ENCODE data around the gene SPTBN1. TPM values are rescaled to one million over a fixed set of nuclear protein-coding genes. Genes with fewer than 3 reads are reported as not detected.

SPTBN1 gene
- polyA plus RNA-seq, 2 of the 4 experiments (the other 2 are of a cell fraction) = 105 to 126 TPM

DNA sequence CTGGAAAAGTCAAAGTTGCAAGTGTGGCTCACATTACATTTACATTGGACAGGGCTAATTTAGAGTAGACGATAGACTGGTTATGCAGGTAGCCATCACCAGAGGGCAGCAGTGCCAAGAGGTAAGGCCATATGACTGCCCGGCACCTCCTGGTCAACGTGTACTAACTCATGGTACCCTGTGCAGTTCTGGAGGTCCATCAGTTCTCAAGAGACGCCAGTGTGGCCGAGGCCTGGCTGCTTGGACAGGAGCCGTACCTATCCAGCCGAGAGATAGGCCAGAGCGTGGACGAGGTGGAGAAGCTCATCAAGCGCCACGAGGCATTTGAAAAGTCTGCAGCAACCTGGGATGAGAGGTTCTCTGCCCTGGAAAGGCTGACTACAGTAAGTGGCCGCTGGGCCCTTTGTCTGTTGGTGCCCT lies 201.5 kb downstream of the SPTBN1 start:
- CTCF ChIA-PET = interaction anchor here (0.6 to 5.3 kb wide), 22 partner anchors 8 to 685 kb away, joined by 3 to 36 read pairs (median 4); no protein-coding TSS in a partner anchor
- POLR2A ChIA-PET = no interaction called here
- Histone ChIP-seq H3K4me3 (no peak overlapping the region), H3K9me3 (no peaks in the 10 kb centered on the region), H3K4me1 (peaks cover under 1% of the 10 kb centered on the region; the same call in 2 of the 3 replicates), H3K4me2 (no peak overlapping the region), H3K27ac (peak overlapping the region in 1 of 2 experiments; percentile 47; a peak in 2 of 6 replicates)
- peak; percentile 62 to 68 for DNase-seq (ENCODE audit: low read depth in 1 of 2, low spot score in 1 of 2)
- FAIRE-seq = no peak
- 82% methylated on average over 12 of the region's 12 CpGs for WGBS (ENCODE audit: missing lambda C conversion rate)
- TF ChIP-seq ZNF302 (CRISPR knock-in tag; IDR thresholded peaks at IDR 0.05) = no peak
- TF ChIP-seq SMC3 (IDR thresholded peaks at IDR 0.05) = peak; percentile 62; the same call in 1 of the 3 replicates
- TF ChIP-seq CTCF (IDR thresholded peaks at IDR 0.05) = peak; percentile 58
- peak; percentile 60 to 70; a peak in 4 of 5 replicates for TF ChIP-seq RAD21 (conservative IDR thresholded peaks at IDR 0.05 in 1 of 2, IDR thresholded peaks at IDR 0.05 in 1 of 2)
- ATAC-seq = peak; percentile 75 to 87

GRCh38 chr2:54658564-54659071 lies 202.5 kb downstream of the SPTBN1 start:
- ATAC-seq (no peak), FAIRE-seq (no peak), DNase-seq (ENCODE audit: low read depth in 1 of 2, low spot score in 1 of 2) (no peak)
- Histone ChIP-seq H3K27ac (no peak overlapping the region), H3K4me1 (no peaks in the 10 kb centered on the region), H3K4me3 (no peak overlapping the region), H3K9me3 (no peaks in the 10 kb centered on the region), H3K4me2 (no peak overlapping the region)
- ChIA-PET POLR2A (no interaction called here), CTCF (interaction anchor here (0.8 to 5.3 kb wide), 16 partner anchors 8 to 552 kb away, joined by 3 to 36 read pairs (median 5); no protein-coding TSS in a partner anchor)
- TF ChIP-seq POLR2AphosphoS2 (conservative IDR thresholded peaks at IDR 0.05; ENCODE audit: low read length) = no peak
- TF ChIP-seq, protein P1, sequence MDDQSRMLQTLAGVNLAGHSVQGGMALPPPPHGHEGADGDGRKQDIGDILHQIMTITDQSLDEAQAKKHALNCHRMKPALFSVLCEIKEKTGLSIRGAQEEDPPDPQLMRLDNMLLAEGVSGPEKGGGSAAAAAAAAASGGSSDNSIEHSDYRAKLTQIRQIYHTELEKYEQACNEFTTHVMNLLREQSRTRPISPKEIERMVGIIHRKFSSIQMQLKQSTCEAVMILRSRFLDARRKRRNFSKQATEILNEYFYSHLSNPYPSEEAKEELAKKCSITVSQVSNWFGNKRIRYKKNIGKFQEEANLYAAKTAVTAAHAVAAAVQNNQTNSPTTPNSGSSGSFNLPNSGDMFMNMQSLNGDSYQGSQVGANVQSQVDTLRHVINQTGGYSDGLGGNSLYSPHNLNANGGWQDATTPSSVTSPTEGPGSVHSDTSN (IDR thresholded peaks at IDR 0.05) = no peak
- no peak for TF ChIP-seq CEBPB (IDR thresholded peaks at IDR 0.05)
- no peak for TF ChIP-seq ELK1 (IDR thresholded peaks at IDR 0.05; ENCODE audit: low read depth, low read length)
- TF ChIP-seq ZC3H11A (IDR thresholded peaks at IDR 0.05) = no peak
- TF ChIP-seq EP300 (IDR thresholded peaks at IDR 0.05) = no peak
- TF ChIP-seq CTCF (IDR thresholded peaks at IDR 0.05) = no peak
- TF ChIP-seq, protein P2, sequence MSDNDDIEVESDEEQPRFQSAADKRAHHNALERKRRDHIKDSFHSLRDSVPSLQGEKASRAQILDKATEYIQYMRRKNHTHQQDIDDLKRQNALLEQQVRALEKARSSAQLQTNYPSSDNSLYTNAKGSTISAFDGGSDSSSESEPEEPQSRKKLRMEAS (IDR thresholded peaks at IDR 0.05) = no peak
- TF ChIP-seq, protein P3, sequence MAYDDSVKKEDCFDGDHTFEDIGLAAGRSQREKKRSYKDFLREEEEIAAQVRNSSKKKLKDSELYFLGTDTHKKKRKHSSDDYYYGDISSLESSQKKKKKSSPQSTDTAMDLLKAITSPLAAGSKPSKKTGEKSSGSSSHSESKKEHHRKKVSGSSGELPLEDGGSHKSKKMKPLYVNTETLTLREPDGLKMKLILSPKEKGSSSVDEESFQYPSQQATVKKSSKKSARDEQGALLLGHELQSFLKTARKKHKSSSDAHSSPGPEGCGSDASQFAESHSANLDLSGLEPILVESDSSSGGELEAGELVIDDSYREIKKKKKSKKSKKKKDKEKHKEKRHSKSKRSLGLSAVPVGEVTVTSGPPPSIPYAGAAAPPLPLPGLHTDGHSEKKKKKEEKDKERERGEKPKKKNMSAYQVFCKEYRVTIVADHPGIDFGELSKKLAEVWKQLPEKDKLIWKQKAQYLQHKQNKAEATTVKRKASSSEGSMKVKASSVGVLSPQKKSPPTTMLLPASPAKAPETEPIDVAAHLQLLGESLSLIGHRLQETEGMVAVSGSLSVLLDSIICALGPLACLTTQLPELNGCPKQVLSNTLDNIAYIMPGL (CRISPR knock-in tag; IDR thresholded peaks at IDR 0.05; ENCODE audit: borderline replicate concordance) = no peak
- TF ChIP-seq NR3C1 (IDR thresholded peaks at IDR 0.05) = no peak
- TF ChIP-seq MYC (IDR thresholded peaks at IDR 0.05; ENCODE audit: borderline replicate concordance, low read length) = no peak
- no peak for TF ChIP-seq HOXB5 (CRISPR knock-in tag; IDR thresholded peaks at IDR 0.05)
- WGBS (ENCODE audit: missing lambda C conversion rate) = 96% methylated on average over 1 of the region's 1 CpG
